Measurements from ENCODE around the gene MINAR2.

- TF ChIP-seq CTCF (IDR thresholded peaks at IDR 0.05) (no peak), POLR2A (IDR thresholded peaks at IDR 0.05) (no peak), POLR2AphosphoS5 (IDR thresholded peaks at IDR 0.05) (no peak), EP300 (IDR thresholded peaks at IDR 0.05; ENCODE audit: low read depth) (no peak)
Measured at GRCh38 chr5:129724647-129725046, 23.2 kb upstream of the MINAR2 start.
